H1 (cell line): Measurements from ENCODE around the gene SHISA7. TPM values are rescaled to one million over a fixed set of nuclear protein-coding genes. Genes with fewer than 3 reads are reported as not detected.

Experiments
- CTCF ChIA-PET: fragments of 300-600 bp; sonication (Branson Sonifier 250); formaldehyde crosslinking; loops from one replicate; lab custom pipeline; 2021; ENCODE audit not compliant: partially characterized antibody; lab: Charles Lee
- POLR2A ChIA-PET: fragments of 300-600 bp; sonication (Branson Sonifier 250); formaldehyde crosslinking; loops from one replicate; lab custom pipeline; 2021; ENCODE audit warnings: inconsistent platforms; ENCODE audit not compliant: partially characterized antibody; lab: Charles Lee
- DNase-seq, 2 experiments: peaks; one replicate each; pipeline versions ENCODE4 v3.0.0 to v3.0.0-alpha.2; 2010 to 2022; ENCODE audit warnings: low spot score in 2 of 2, low read depth in 1 of 2, mixed read lengths in 1 of 2
- FAIRE-seq: peaks from 2 replicates; lab custom pipeline; 2011; peaks lifted over from hg19 to GRCh38; lab: Jason Lieb, UNC
- H2AFZ ChIP-seq: 2 replicates; pipeline ENCODE4 v1.8.1; 2012; ENCODE audit warnings: low read length, inconsistent platforms
- H2AK5ac ChIP-seq: 2 replicates; pipeline ENCODE4 v1.6.1; 2013; ENCODE audit warnings: low read depth, low read length
- H2BK120ac ChIP-seq: replicated peaks from 2 replicates; pipeline ENCODE3; 2013; ENCODE audit warnings: low read depth, low read length, inconsistent platforms
- H2BK12ac ChIP-seq: 2 replicates; pipeline ENCODE4 v1.6.1; 2013; ENCODE audit warnings: low read depth, low read length
- H2BK15ac ChIP-seq: 2 replicates; pipeline ENCODE4 v1.6.1; 2013; ENCODE audit warnings: low read length
- H2BK20ac ChIP-seq: 2 replicates; pipeline ENCODE4 v1.6.1; 2013; ENCODE audit warnings: low read length
- H2BK5ac ChIP-seq: 2 replicates; pipeline ENCODE4 v1.6.1; 2013; ENCODE audit warnings: low read depth, low read length
- H3K14ac ChIP-seq: 2 replicates; pipeline ENCODE4 v1.6.1; 2013; ENCODE audit warnings: inconsistent platforms; ENCODE audit not compliant: insufficient read length
- H3K18ac ChIP-seq: 2 replicates; pipeline ENCODE4 v1.6.1; 2013; ENCODE audit warnings: low read length; ENCODE audit errors: extremely low read depth
- H3K23ac ChIP-seq: 2 replicates; pipeline ENCODE4 v1.6.1; 2013; ENCODE audit warnings: inconsistent platforms; ENCODE audit not compliant: insufficient read length
- H3K23me2 ChIP-seq: 2 replicates; pipeline ENCODE4 v1.6.1; 2013; ENCODE audit warnings: low read depth, low read length
- H3K27ac ChIP-seq: 2 replicates; pipeline ENCODE4 v1.6.1; 2011; ENCODE audit warnings: low read depth, low read length, inconsistent platforms
- H3K27me3 ChIP-seq, 4 experiments: replicated peaks in 1 of 4; 1 replicate in 1 of 4; 2 replicates in 3 of 4; pipeline versions ENCODE4 v1.6.1 to v1.8.1; 2011 to 2013; ENCODE audit warnings: low read length in 3 of 4, mild to moderate bottlenecking in 3 of 4, inconsistent platforms in 2 of 4, mixed read lengths in 2 of 4, moderate library complexity in 1 of 4; ENCODE audit not compliant: control insufficient read depth in 3 of 4, insufficient read depth in 3 of 4; ENCODE audit errors: extremely low read depth in 1 of 4
- H3K36me3 ChIP-seq, 4 experiments: 2 replicates each; pipeline versions ENCODE4 v1.6.1 to v1.8.1; 2011 to 2013; ENCODE audit warnings: mild to moderate bottlenecking in 4 of 4, low read length in 3 of 4, moderate library complexity in 2 of 4, control low read depth in 1 of 4, inconsistent platforms in 1 of 4; ENCODE audit not compliant: insufficient read depth in 4 of 4, control insufficient read depth in 2 of 4
- H3K4ac ChIP-seq: replicated peaks from 2 replicates; pipeline ENCODE3; 2013; ENCODE audit warnings: low read length, low read depth, mixed read lengths, inconsistent platforms; ENCODE audit not compliant: insufficient read length
- H3K4me1 ChIP-seq, 4 experiments: replicated peaks in 1 of 4; 1 replicate in 1 of 4; 2 replicates in 3 of 4; pipeline versions ENCODE4 v1.6.1 to v1.8.1; 2011 to 2013; ENCODE audit warnings: low read length in 3 of 4, inconsistent platforms in 2 of 4, mixed read lengths in 1 of 4; ENCODE audit not compliant: insufficient read depth in 4 of 4, control insufficient read depth in 3 of 4
- H3K4me2 ChIP-seq, 2 experiments: 2 replicates each; pipeline versions ENCODE4 v1.6.1 to v1.8.1; 2011 to 2013; ENCODE audit warnings: low read depth in 2 of 2, low read length in 2 of 2, control low read depth in 1 of 2, inconsistent platforms in 1 of 2, mild to moderate bottlenecking in 1 of 2; ENCODE audit not compliant: insufficient read depth in 1 of 2
- H3K4me3 ChIP-seq, 4 experiments: fragments of 200-600, 300-600 bp in 1 of 4; sonication (generic), shearing (Covaris generic), sonication (Bioruptor Twin) in 1 of 4; 2 replicates each; pipeline versions ENCODE4 v1.5.1 to v1.8.1; 2011 to 2016; ENCODE audit warnings: low read length in 4 of 4, low read depth in 3 of 4, control low read depth in 2 of 4, inconsistent platforms in 2 of 4, mild to moderate bottlenecking in 2 of 4, mixed read lengths in 1 of 4, moderate library complexity in 1 of 4; ENCODE audit not compliant: insufficient read depth in 2 of 4; ENCODE audit errors: extremely low read depth in 1 of 4
- H3K56ac ChIP-seq: replicated peaks from 2 replicates; pipeline ENCODE3; 2013; ENCODE audit warnings: low read depth, mild to moderate bottlenecking, mixed read lengths, low read length, inconsistent platforms; ENCODE audit not compliant: insufficient read length
- H3K79me1 ChIP-seq: 2 replicates; pipeline ENCODE4 v1.6.1; 2013; ENCODE audit warnings: low read depth, low read length, control low read depth
- H3K79me2 ChIP-seq, 2 experiments: 2 replicates each; pipeline versions ENCODE4 v1.6.1 to v1.8.1; 2012 to 2013; ENCODE audit warnings: low read length in 2 of 2, mild to moderate bottlenecking in 2 of 2, inconsistent platforms in 1 of 2; ENCODE audit not compliant: insufficient read depth in 2 of 2, control insufficient read depth in 1 of 2
- H3K9ac ChIP-seq, 4 experiments: replicated peaks in 1 of 4; 1 replicate in 1 of 4; 2 replicates in 3 of 4; pipeline versions ENCODE4 v1.6.1 to v1.8.1; 2011 to 2013; ENCODE audit warnings: low read depth in 3 of 4, low read length in 3 of 4, control low read depth in 2 of 4, mild to moderate bottlenecking in 2 of 4, moderate library complexity in 2 of 4, inconsistent platforms in 1 of 4; ENCODE audit errors: extremely low read depth in 1 of 4
- H3K9me3 ChIP-seq, 2 experiments: 2 replicates each; pipeline versions ENCODE4 v1.6.1 to v1.8.1; 2012 to 2013; ENCODE audit warnings: mild to moderate bottlenecking in 2 of 2, moderate library complexity in 2 of 2, control low read depth in 1 of 2, inconsistent platforms in 1 of 2, low read depth in 1 of 2, low read length in 1 of 2, mixed read lengths in 1 of 2; ENCODE audit not compliant: insufficient read depth in 2 of 2
- H4K20me1 ChIP-seq, 2 experiments: replicated peaks in 1 of 2; 2 replicates each; pipeline versions ENCODE3 to v1.8.1; 2011 to 2013; ENCODE audit warnings: inconsistent platforms in 2 of 2, low read length in 2 of 2, mild to moderate bottlenecking in 1 of 2; ENCODE audit not compliant: insufficient read depth in 2 of 2, control insufficient read depth in 1 of 2
- H4K5ac ChIP-seq: 2 replicates; pipeline ENCODE4 v1.6.1; 2013; ENCODE audit warnings: low read length, low read depth, mixed read lengths, inconsistent platforms; ENCODE audit not compliant: insufficient read length
- H4K8ac ChIP-seq: 2 replicates; pipeline ENCODE4 v1.8.0; 2013; ENCODE audit warnings: mild to moderate bottlenecking, moderate library complexity, low read length, inconsistent platforms; ENCODE audit not compliant: insufficient read depth; ENCODE audit errors: extremely low read depth
- H4K91ac ChIP-seq: replicated peaks from 2 replicates; pipeline ENCODE3; 2013; ENCODE audit warnings: low read length, mixed read lengths, inconsistent platforms; ENCODE audit not compliant: insufficient read length
- NRF1 ChIP-seq: IDR thresholded peaks from 2 replicates; pipeline ENCODE4 v1.6.1; 2011; ENCODE audit warnings: mild to moderate bottlenecking, low read depth, low read length, improper control_type of control experiment
- POU5F1 ChIP-seq: IDR thresholded peaks from 2 replicates; pipeline ENCODE4 v1.6.1; 2011; ENCODE audit warnings: low read depth, mild to moderate bottlenecking, low read length, moderate library complexity
- RFX5 ChIP-seq: IDR thresholded peaks from 2 replicates; pipeline ENCODE4 v1.6.1; 2011; ENCODE audit warnings: low read depth, low read length, improper control_type of control experiment, borderline replicate concordance
- YY1 ChIP-seq: IDR thresholded peaks from 2 replicates; pipeline ENCODE4 v1.6.1; 2011; ENCODE audit warnings: low read depth, mild to moderate bottlenecking, low read length
- WGBS, 2 experiments: shearing (Covaris generic) in 1 of 2; methylation state at CpG; one replicate each; pipeline versions ENCODE4 v1.1.6 to v1.1.7; 2013 to 2015; ENCODE audit warnings: low lambda C conversion rate in 2 of 2, mixed read lengths in 2 of 2, inconsistent platforms in 1 of 2, low coverage in 1 of 2, missing lambda C conversion rate in 1 of 2; ENCODE audit not compliant: insufficient replicate concordance in 2 of 2, insufficient coverage in 1 of 2, insufficient read length in 1 of 2; ENCODE audit errors: extremely low coverage in 1 of 2, missing lambda C conversion rate in 1 of 2; 5-methylcytosine and 5-hydroxymethylcytosine counted together
- polyA plus RNA-seq, 7 experiments: library from polyadenylated mRNA; depleted of rRNA in 3 of 7; stranded (reverse) in 5 of 7; unstranded in 2 of 7; fragments of >200 nt in 5 of 7; fragments of 200-250 nt in 2 of 7; gene quantifications; 1 replicate in 5 of 7; 2 replicates in 1 of 7; 4 replicates in 1 of 7; pipeline versions ENCODE4 v1.2.1 to v1.2.3, GENCODE V29; 2011 to 2013; ENCODE audit warnings: missing spikeins in 2 of 7, mixed read lengths in 2 of 7
- total RNA-seq: library from RNA; stranded (reverse); fragmentation: NEBNext Ultra II Directional; extraction: Animal tissue kit (Norgen Biotek cat#: 25700); gene quantifications from 2 replicates; pipeline ENCODE4 v1.2.1, GENCODE V29; 2021

Gene SHISA7
- total and polyA plus RNA-seq, 2 of the 8 experiments (the other 6 are each of a cell fraction or from before 2014, with no cell fraction given): 0.76 to 1.0 TPM

DNA sequence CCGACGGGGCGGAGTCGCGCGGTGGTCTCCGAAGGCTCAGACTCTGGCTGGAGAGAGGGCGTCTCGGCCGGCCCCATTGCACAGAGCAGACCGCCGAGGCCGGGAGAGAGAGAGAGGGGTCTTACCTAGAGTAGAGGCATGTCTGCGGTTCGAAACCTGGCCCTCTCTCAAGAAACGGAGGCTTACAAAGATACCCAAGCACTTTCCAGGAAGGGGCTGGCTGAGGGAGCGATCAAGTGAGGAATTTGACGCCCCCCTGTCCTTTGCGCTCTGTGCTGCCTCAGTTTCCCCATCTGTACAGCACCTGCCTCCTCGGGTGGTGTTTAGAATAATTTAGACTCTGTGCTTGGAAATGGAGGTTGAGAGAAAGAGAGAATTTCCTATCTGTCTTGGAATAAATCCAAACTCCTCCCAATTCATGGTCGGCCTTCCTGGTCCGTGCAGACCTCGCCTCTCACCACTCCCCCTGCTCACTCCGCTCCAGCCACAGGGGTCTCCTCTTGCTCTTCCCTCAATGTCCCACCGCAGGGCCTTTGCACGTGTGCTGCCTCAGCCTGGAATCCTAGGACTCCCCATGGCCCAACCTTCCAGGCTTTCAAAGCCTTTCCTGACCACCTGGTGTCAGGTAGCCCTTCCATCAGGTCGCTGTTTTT lies 19.0 kb upstream of the SHISA7 start:
- POLR2A ChIA-PET: interaction anchor here (0.9 to 2.9 kb wide), 7 partner anchors 9 to 55 kb away, joined by 3 to 8 read pairs (median 3); partner anchors contain the start of genes NAT14, UBE2S and ZNF628
- FAIRE-seq (no peak), DNase-seq (no peak)
- Histone ChIP-seq H3K4me3 (peak overlapping the region; percentile 15 to 50 (median 30); a peak in 7 of 8 replicates), H3K79me2 (peaks cover 0 to 13% of the 10 kb centered on the region in 2 experiments; a peak in 2 of 4 replicates), H2AK5ac (no peak overlapping the region), H3K23ac (no peak overlapping the region), H4K20me1 (no peaks in the 10 kb centered on the region), H3K27me3 (no peaks in the 10 kb centered on the region; a peak in 1 of 7 replicates), H3K9ac (peak overlapping the region in 2 of 4 experiments; percentile 2 to 8; a peak in 1 of 7 replicates), H2AFZ (no peak overlapping the region), H3K14ac (no peak overlapping the region), H3K79me1 (peaks cover 9% of the 10 kb centered on the region), H3K27ac (no peak overlapping the region; the same call in 1 of the 2 replicates), H2BK20ac (no peak overlapping the region), H2BK5ac (no peak overlapping the region), H2BK120ac (no peak overlapping the region), H2BK12ac (no peak overlapping the region), H3K4me2 (peak overlapping the region; percentile 60 to 64), H3K4ac (peak overlapping the region; percentile 40), H3K4me1 (peaks cover 3 to 25% (median 16%) of the 10 kb centered on the region in 4 experiments), H3K23me2 (peaks cover 1% of the 10 kb centered on the region; the same call in 1 of the 2 replicates), H3K56ac (no peak overlapping the region), H4K5ac (peak overlapping the region; percentile 20), H2BK15ac (no peak overlapping the region), H3K36me3 (no peaks in the 10 kb centered on the region), H3K9me3 (no peaks in the 10 kb centered on the region), H3K18ac (peak overlapping the region; percentile 78; the same call in 1 of the 2 replicates), H4K91ac (no peak overlapping the region), H4K8ac (no peak overlapping the region; the same call in 1 of the 2 replicates)
- CTCF ChIA-PET: interaction anchor here (0.7 to 1.4 kb wide), 6 partner anchors 9 to 172 kb away, joined by 3 to 6 read pairs (median 4); no protein-coding TSS in a partner anchor
- 33% methylated on average over 26 of the region's 27 CpGs; no CpG with 5 or more reads in 1 of the 2 experiments for WGBS, 2 experiments
- no peak for TF ChIP-seq RFX5
- TF ChIP-seq NRF1: no peak
- 0 out of 2 replicates have a peak, but pooled peaks have one; percentile 3 for TF ChIP-seq YY1
- no peak for TF ChIP-seq POU5F1
